CD4-positive, alpha-beta T cell treated with Interleukin-6 for 4 hours (primary cell): ENCODE measurements around the gene SACS.
"Not testable (repeated sequence)": the region's sequence is repeated elsewhere in the genome, so short reads cannot be mapped to it uniquely, and the experiment has no call there.

Source experiments
- DNase-seq: peaks from one replicate; pipeline ENCODE4 v3.0.0-alpha.2; 2020; ENCODE audit warnings: mixed read lengths

Gene SACS

GRCh38 chr13:23411220-23411619, 22.3 kb downstream of the SACS start:
- no peak for DNase-seq

DNA sequence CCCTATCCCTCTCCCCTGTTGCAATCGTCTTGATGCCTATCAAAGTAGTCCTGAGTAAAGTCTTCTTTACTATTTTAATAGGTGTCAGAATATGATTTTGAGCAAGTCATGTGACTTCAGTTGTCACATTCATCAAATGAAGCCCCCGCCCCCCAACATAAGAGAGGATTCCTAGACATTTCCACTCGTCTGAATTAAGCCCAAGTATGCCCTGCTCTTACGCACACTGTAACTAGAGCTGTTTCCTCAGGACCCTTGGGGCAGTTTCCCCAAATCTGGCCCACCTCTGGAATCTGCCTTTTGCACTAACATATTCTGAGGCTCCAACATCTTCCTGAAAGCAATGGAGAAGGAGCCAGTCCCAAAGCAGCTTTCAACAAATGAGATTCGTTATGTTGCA, 25.5 kb downstream of the SACS start:
- DNase-seq = no peak

GRCh38 chr13:23401156-23401555, 32.3 kb downstream of the SACS start:
- not testable (repeated sequence) for DNase-seq

DNA sequence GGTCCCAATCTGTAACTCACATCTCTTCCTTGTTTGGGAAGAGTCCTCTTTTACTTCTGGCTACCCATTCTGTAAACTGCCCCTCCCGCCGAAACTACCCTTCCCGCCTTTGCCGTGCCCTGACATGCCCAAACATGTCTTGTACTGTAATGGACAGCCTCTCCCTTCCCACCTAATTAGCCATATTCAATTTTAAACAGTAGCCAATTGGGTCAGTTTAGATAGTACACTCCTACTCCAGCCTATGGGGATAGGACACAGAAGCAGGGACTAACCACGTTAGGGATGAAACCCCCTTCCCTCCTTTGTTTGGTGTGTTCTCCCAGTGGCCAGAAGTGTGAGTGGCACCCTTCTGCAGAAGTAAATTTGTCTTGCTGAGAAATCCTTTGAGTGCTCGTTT, 34.2 kb downstream of the SACS start:
- DNase-seq = no peak

GRCh38 chr13:23394821-23395220, 38.7 kb downstream of the SACS start:
- DNase-seq = no peak

GRCh38 chr13:23392925-23393645, 40.4 kb downstream of the SACS start:
- DNase-seq = no peak

GRCh38 chr13:23392313-23392712, 41.2 kb downstream of the SACS start:
- DNase-seq = no peak

- DNase-seq = no peak
These were observed 41.8 kb downstream of the SACS start for GRCh38 chr13:23391752-23392151.

- no peak for DNase-seq
These were observed 47.0 kb downstream of the SACS start for GRCh38 chr13:23386533-23386932.

GRCh38 chr13:23385931-23386330, 47.6 kb downstream of the SACS start:
- no peak for DNase-seq

GRCh38 chr13:23384111-23384510, 49.4 kb downstream of the SACS start:
- DNase-seq = no peak

DNA sequence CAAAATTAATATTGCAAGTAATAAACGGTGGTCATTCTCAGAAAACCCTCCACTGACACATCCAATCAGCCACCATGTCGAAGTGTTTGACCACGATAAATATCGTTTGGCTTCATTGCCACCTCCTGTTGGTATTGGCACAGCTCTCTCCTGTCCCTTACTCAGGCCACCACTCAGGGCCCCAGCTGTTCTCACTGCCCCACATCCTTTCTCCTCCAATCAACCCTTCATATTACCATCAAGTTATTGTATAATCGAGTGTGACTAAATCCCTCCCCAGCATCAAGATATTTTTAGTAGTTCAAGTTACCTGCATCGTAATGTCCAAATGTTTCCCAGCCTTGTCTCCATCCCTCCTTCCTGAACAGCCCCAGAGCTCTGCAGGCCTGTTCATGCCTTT, 50.4 kb downstream of the SACS start:
- no peak for DNase-seq

DNA sequence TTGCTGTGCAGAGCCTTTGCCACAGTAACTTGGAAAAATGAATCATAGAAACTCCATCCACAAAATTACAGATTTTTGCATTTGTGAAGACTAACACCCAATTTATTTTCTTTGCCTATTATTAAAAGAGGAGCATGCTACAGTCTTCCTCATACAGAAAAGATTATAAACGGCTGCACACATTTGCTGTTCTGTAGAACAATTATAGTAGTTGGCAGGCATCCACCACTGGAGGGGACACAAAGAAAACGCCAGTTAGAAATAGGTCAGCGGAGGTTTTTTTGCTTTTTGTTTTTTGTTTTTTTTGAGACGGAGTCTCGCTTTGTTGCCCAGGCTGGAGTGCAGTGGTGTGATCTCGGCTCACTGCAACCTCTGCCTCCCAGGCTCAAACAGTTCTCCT, 51.6 kb downstream of the SACS start:
- no peak for DNase-seq

- DNase-seq = no peak
These were observed 53.0 kb downstream of the SACS start for GRCh38 chr13:23380534-23380933.

GRCh38 chr13:23377983-23378632, 55.4 kb downstream of the SACS start:
- peak; percentile 66 for DNase-seq

- DNase-seq = no peak
These were observed 55.9 kb downstream of the SACS start for GRCh38 chr13:23377579-23377978.

GRCh38 chr13:23375001-23375971, 58.2 kb downstream of the SACS start:
- DNase-seq = peak; percentile 98

GRCh38 chr13:23372264-23372906, 61.1 kb downstream of the SACS start:
- no peak for DNase-seq

- DNase-seq = no peak
These were observed 65.6 kb downstream of the SACS start for GRCh38 chr13:23367907-23368306.

- DNase-seq = no peak
These were observed 67.8 kb downstream of the SACS start for GRCh38 chr13:23365652-23366051.

GRCh38 chr13:23359882-23360281, 73.6 kb downstream of the SACS start:
- no peak for DNase-seq

GRCh38 chr13:23357349-23357748, 76.2 kb downstream of the SACS start:
- DNase-seq = no peak

DNA sequence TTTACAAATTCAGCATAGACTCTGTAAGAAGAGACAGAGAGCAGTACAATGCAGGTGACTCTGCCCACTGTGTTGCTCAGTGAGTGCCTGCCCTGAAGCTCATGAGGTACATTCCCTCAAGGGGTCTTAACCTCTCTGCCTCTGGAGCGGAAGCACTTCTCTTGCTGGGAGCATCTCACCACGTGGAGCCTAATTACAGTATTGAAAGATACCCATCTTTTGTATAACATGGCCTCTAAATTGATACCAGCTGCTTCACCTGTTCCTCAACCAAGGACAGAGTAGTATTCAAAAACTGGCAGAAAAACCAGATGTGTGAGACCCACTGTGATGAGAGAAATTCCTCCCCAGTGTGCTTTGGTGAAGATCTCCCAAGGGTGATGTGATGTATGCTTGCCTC, 77.1 kb downstream of the SACS start:
- no peak for DNase-seq
